ENCODE results near the gene RAB10.

- TF ChIP-seq, protein P1, sequence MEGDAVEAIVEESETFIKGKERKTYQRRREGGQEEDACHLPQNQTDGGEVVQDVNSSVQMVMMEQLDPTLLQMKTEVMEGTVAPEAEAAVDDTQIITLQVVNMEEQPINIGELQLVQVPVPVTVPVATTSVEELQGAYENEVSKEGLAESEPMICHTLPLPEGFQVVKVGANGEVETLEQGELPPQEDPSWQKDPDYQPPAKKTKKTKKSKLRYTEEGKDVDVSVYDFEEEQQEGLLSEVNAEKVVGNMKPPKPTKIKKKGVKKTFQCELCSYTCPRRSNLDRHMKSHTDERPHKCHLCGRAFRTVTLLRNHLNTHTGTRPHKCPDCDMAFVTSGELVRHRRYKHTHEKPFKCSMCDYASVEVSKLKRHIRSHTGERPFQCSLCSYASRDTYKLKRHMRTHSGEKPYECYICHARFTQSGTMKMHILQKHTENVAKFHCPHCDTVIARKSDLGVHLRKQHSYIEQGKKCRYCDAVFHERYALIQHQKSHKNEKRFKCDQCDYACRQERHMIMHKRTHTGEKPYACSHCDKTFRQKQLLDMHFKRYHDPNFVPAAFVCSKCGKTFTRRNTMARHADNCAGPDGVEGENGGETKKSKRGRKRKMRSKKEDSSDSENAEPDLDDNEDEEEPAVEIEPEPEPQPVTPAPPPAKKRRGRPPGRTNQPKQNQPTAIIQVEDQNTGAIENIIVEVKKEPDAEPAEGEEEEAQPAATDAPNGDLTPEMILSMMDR (IDR thresholded peaks at IDR 0.05), result no peak
- TF ChIP-seq POLR2A (IDR thresholded peaks at IDR 0.05), result no peak
Measured at GRCh38 chr2:26162963-26163362, 129.1 kb downstream of the RAB10 start.

Measured in Peyer's patch (tissue), 4 donors.